ENCODE data around the gene LINGO1.

LINGO1 gene

GRCh38 chr15:77575203-77575934 is 57.3 kb downstream of the LINGO1 start:
- DNase-seq (ENCODE audit: low read depth): no peak

GRCh38 chr15:77574521-77575202 is 58.0 kb downstream of the LINGO1 start:
- H3K4me3 ChIP-seq (ENCODE audit: low read depth, low read length): no peak overlapping the region
- no peak for TF ChIP-seq CTCF (IDR thresholded peaks at IDR 0.05; ENCODE audit: insufficient read depth, low read depth, low read length, missing control alignments)
- DNase-seq (ENCODE audit: low read depth): no peak

More at GRCh38 chr15:77575203-77575934, 57.3 kb downstream of the LINGO1 start:
- no peak overlapping the region for H3K4me3 ChIP-seq (ENCODE audit: low read depth, low read length)
- no peak for TF ChIP-seq CTCF (IDR thresholded peaks at IDR 0.05; ENCODE audit: insufficient read depth, low read depth, low read length, missing control alignments)

GRCh38 chr15:77573802-77574201 is 58.9 kb downstream of the LINGO1 start:
- TF ChIP-seq CTCF (IDR thresholded peaks at IDR 0.05; ENCODE audit: insufficient read depth, low read depth, low read length, missing control alignments): no peak
- no peak overlapping the region for H3K4me3 ChIP-seq (ENCODE audit: low read depth, low read length)
- no peak for DNase-seq (ENCODE audit: low read depth)

GRCh38 chr15:77572186-77572585 is 60.5 kb downstream of the LINGO1 start:
- TF ChIP-seq CTCF (IDR thresholded peaks at IDR 0.05; ENCODE audit: insufficient read depth, low read depth, low read length, missing control alignments): no peak
- no peak for DNase-seq (ENCODE audit: low read depth)
- no peak overlapping the region for H3K4me3 ChIP-seq (ENCODE audit: low read depth, low read length)

- H3K4me3 ChIP-seq (ENCODE audit: low read depth, low read length): no peak overlapping the region
- DNase-seq (ENCODE audit: low read depth): no peak
- no peak for TF ChIP-seq CTCF (IDR thresholded peaks at IDR 0.05; ENCODE audit: insufficient read depth, low read depth, low read length, missing control alignments)
Observed at GRCh38 chr15:77571741-77572140, 61.0 kb downstream of the LINGO1 start.

- no peak overlapping the region for H3K4me3 ChIP-seq (ENCODE audit: low read depth, low read length)
- no peak for DNase-seq (ENCODE audit: low read depth)
- TF ChIP-seq CTCF (IDR thresholded peaks at IDR 0.05; ENCODE audit: insufficient read depth, low read depth, low read length, missing control alignments): no peak
Observed at GRCh38 chr15:77571181-77571580, 61.5 kb downstream of the LINGO1 start.
